ENCODE measurements around the gene TENT5C. TPM values are rescaled to one million over a fixed set of nuclear protein-coding genes. Genes with fewer than 3 reads are reported as not detected.

Gene TENT5C
- total RNA-seq, 1 experiment from 2014 or later: 0.48 TPM

- DNase-seq: no peak
- peaks cover 30% of the 10 kb centered on the region for H3K27me3 ChIP-seq (ENCODE audit: control insufficient read depth, insufficient read depth, low read length)
- no peaks in the 10 kb centered on the region for H3K36me3 ChIP-seq (replicated peaks; ENCODE audit: control insufficient read depth, insufficient read depth, low read length)
- H3K4me3 ChIP-seq (ENCODE audit: insufficient read depth, low read depth, low read length): no peak overlapping the region
Observed at GRCh38 chr1:117609471-117609911, 3.6 kb downstream of the TENT5C start.

- no peaks in the 10 kb centered on the region for H3K36me3 ChIP-seq (replicated peaks; ENCODE audit: control insufficient read depth, insufficient read depth, low read length)
- no peak for DNase-seq
- no peak overlapping the region for H3K4me3 ChIP-seq (ENCODE audit: insufficient read depth, low read depth, low read length)
- H3K27me3 ChIP-seq (ENCODE audit: control insufficient read depth, insufficient read depth, low read length): peaks cover 25% of the 10 kb centered on the region
Observed at GRCh38 chr1:117610036-117610435, 4.2 kb downstream of the TENT5C start.

GRCh38 chr1:117611121-117611601, 5.3 kb downstream of the TENT5C start:
- Histone ChIP-seq H3K4me3 (ENCODE audit: insufficient read depth, low read depth, low read length) (no peak overlapping the region), H3K36me3 (replicated peaks; ENCODE audit: control insufficient read depth, insufficient read depth, low read length) (no peaks in the 10 kb centered on the region), H3K27me3 (ENCODE audit: control insufficient read depth, insufficient read depth, low read length) (peaks cover 19% of the 10 kb centered on the region)
- no peak for DNase-seq

- H3K4me3 ChIP-seq (ENCODE audit: insufficient read depth, low read depth, low read length): no peak overlapping the region
- no peaks in the 10 kb centered on the region for H3K36me3 ChIP-seq (replicated peaks; ENCODE audit: control insufficient read depth, insufficient read depth, low read length)
- DNase-seq: no peak
- H3K27me3 ChIP-seq (ENCODE audit: control insufficient read depth, insufficient read depth, low read length): peaks cover 11% of the 10 kb centered on the region
Observed at GRCh38 chr1:117611894-117612483, 6.1 kb downstream of the TENT5C start.

GRCh38 chr1:117612517-117613248, 6.8 kb downstream of the TENT5C start:
- no peak for DNase-seq

GRCh38 chr1:117613249-117613968, 7.6 kb downstream of the TENT5C start:
- Histone ChIP-seq H3K27me3 (ENCODE audit: control insufficient read depth, insufficient read depth, low read length) (no peaks in the 10 kb centered on the region; the same call in 1 of the 2 replicates), H3K4me3 (ENCODE audit: insufficient read depth, low read depth, low read length) (no peak overlapping the region), H3K36me3 (replicated peaks; ENCODE audit: control insufficient read depth, insufficient read depth, low read length) (no peaks in the 10 kb centered on the region)
- no peak for DNase-seq

More at GRCh38 chr1:117612517-117613248, 6.8 kb downstream of the TENT5C start:
- H3K27me3 ChIP-seq (ENCODE audit: control insufficient read depth, insufficient read depth, low read length): peaks cover 6% of the 10 kb centered on the region
- no peak overlapping the region for H3K4me3 ChIP-seq (ENCODE audit: insufficient read depth, low read depth, low read length)
- no peaks in the 10 kb centered on the region for H3K36me3 ChIP-seq (replicated peaks; ENCODE audit: control insufficient read depth, insufficient read depth, low read length)

- no peak for DNase-seq
- no peak overlapping the region for H3K4me3 ChIP-seq (ENCODE audit: insufficient read depth, low read depth, low read length)
- H3K36me3 ChIP-seq (replicated peaks; ENCODE audit: control insufficient read depth, insufficient read depth, low read length): no peaks in the 10 kb centered on the region
- no peaks in the 10 kb centered on the region for H3K27me3 ChIP-seq (ENCODE audit: control insufficient read depth, insufficient read depth, low read length)
Observed at GRCh38 chr1:117613969-117614729, 8.3 kb downstream of the TENT5C start.

DNA sequence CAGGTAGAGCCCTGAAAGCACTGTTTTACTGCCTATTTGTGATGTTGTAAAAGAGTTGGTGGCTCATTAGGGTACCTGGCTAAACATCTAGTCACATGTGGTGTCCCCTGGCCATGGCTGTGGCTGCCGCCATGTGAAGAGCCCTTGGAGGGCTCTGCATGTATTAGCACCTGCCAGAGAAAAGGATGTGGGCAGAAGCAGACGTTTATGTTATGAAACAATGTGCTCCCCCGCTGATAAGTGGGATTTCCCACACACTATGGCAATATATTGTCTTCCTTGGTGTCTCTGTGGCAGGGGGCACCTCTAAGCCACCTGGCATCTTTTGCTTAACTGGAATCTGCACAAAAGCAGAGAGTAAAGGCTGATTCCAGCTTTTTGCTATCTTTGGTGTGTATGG, 9.6 kb downstream of the TENT5C start:
- no peaks in the 10 kb centered on the region for H3K36me3 ChIP-seq (replicated peaks; ENCODE audit: control insufficient read depth, insufficient read depth, low read length)
- no peaks in the 10 kb centered on the region for H3K27me3 ChIP-seq (ENCODE audit: control insufficient read depth, insufficient read depth, low read length)
- DNase-seq: no peak
- no peak overlapping the region for H3K4me3 ChIP-seq (ENCODE audit: insufficient read depth, low read depth, low read length)

GRCh38 chr1:117616356-117616755, 10.5 kb downstream of the TENT5C start:
- H3K36me3 ChIP-seq (replicated peaks; ENCODE audit: control insufficient read depth, insufficient read depth, low read length): no peaks in the 10 kb centered on the region
- no peak overlapping the region for H3K4me3 ChIP-seq (ENCODE audit: insufficient read depth, low read depth, low read length)
- no peaks in the 10 kb centered on the region for H3K27me3 ChIP-seq (ENCODE audit: control insufficient read depth, insufficient read depth, low read length)
- DNase-seq: no peak

DNA sequence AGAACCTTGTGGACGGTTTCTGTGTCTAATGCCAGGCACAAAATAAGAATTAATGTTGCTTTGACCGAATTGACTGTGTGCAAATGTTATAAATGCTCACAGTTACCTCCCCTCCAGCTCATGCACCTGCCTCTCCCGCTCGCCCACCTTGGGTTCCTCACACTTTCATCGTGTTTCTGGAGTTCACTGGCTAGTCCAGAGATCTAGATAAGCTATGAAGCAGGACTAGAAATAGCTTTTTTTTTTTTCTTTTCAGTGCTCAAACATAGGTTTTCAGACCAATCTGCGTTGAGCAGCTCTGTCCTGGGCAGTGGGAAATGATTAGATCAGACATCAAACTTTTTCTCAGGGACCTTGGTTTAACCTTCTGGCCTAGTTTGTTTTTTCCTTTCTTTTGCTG, 11.1 kb downstream of the TENT5C start:
- no peak for DNase-seq
- no peaks in the 10 kb centered on the region for H3K27me3 ChIP-seq (ENCODE audit: control insufficient read depth, insufficient read depth, low read length)
- H3K36me3 ChIP-seq (replicated peaks; ENCODE audit: control insufficient read depth, insufficient read depth, low read length): no peaks in the 10 kb centered on the region
- H3K4me3 ChIP-seq (ENCODE audit: insufficient read depth, low read depth, low read length): no peak overlapping the region

GRCh38 chr1:117618450-117619122, 12.7 kb downstream of the TENT5C start:
- no peak overlapping the region for H3K4me3 ChIP-seq (ENCODE audit: insufficient read depth, low read depth, low read length)
- DNase-seq: no peak
- H3K36me3 ChIP-seq (replicated peaks; ENCODE audit: control insufficient read depth, insufficient read depth, low read length): no peaks in the 10 kb centered on the region
- H3K27me3 ChIP-seq (ENCODE audit: control insufficient read depth, insufficient read depth, low read length): no peaks in the 10 kb centered on the region

GRCh38 chr1:117620440-117620839, 14.6 kb downstream of the TENT5C start:
- Histone ChIP-seq H3K4me3 (ENCODE audit: insufficient read depth, low read depth, low read length) (no peak overlapping the region), H3K27me3 (ENCODE audit: control insufficient read depth, insufficient read depth, low read length) (no peaks in the 10 kb centered on the region), H3K36me3 (replicated peaks; ENCODE audit: control insufficient read depth, insufficient read depth, low read length) (no peaks in the 10 kb centered on the region)
- DNase-seq: no peak

GRCh38 chr1:117621316-117621715, 15.5 kb downstream of the TENT5C start:
- no peak for DNase-seq
- H3K36me3 ChIP-seq (replicated peaks; ENCODE audit: control insufficient read depth, insufficient read depth, low read length): no peaks in the 10 kb centered on the region
- H3K27me3 ChIP-seq (ENCODE audit: control insufficient read depth, insufficient read depth, low read length): no peaks in the 10 kb centered on the region
- H3K4me3 ChIP-seq (ENCODE audit: insufficient read depth, low read depth, low read length): no peak overlapping the region

DNA sequence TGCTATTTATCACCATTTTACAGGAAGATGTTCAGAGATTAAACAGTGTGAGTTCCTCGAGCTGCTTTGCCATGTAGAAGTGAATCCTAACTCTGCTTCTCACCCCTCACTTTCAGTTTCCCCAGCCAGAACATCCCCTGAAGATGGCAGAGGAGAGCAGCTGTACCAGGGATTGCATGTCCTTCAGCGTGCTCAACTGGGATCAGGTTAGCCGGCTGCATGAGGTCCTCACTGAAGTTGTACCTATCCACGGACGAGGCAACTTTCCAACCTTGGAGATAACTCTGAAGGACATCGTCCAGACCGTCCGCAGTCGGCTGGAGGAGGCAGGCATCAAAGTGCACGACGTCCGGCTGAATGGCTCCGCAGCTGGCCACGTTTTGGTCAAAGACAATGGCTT, 16.9 kb downstream of the TENT5C start:
- DNase-seq: no peak
- H3K27me3 ChIP-seq (ENCODE audit: control insufficient read depth, insufficient read depth, low read length): no peaks in the 10 kb centered on the region
- no peaks in the 10 kb centered on the region for H3K36me3 ChIP-seq (replicated peaks; ENCODE audit: control insufficient read depth, insufficient read depth, low read length)
- H3K4me3 ChIP-seq (ENCODE audit: insufficient read depth, low read depth, low read length): no peak overlapping the region

Data from H7 (cell line).